Neural progenitor cell (in vitro differentiated cells): Measurements from ENCODE around the gene DOK5.

Source experiments
- CTCF ChIP-seq: fragments of 200-600 bp; sonication (generic); IDR thresholded peaks from 2 replicates; pipeline ENCODE4 v1.5.1; 2017; ENCODE audit warnings: antibody characterized with exemption, mild to moderate bottlenecking
- EZH2 ChIP-seq: fragments of 200-600 bp; sonication (generic); IDR thresholded peaks from 2 replicates; pipeline ENCODE4 v1.6.1; 2017; ENCODE audit warnings: antibody characterized with exemption, mild to moderate bottlenecking, moderate library complexity
- EZH2phosphoT487 ChIP-seq: fragments of 200-600 bp; sonication (generic); IDR thresholded peaks from 2 replicates; pipeline ENCODE4 v1.6.1; 2017; ENCODE audit warnings: antibody characterized with exemption

DNA sequence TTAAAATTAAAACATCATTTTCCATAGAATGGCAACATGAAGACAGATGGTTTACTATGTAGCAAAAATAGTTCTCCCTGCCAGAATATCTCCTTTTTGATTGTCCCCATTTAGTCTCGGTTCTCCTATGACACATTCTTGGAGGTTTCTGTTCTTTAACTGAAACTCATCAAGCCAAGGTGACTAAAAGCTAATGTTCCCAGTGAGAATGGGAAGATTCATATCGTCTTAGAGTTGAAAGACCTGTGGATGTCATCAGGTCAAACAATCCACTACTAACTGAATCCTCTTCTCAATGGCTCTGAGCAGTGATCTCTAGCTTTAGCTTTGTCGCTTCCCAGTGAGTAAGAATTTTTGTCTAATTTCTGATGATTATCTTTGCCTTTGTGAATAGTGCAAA is 1.3 kb upstream of the DOK5 start:
- no peak for TF ChIP-seq CTCF
- no peak for TF ChIP-seq EZH2
- TF ChIP-seq EZH2phosphoT487 = no peak
